Naive thymus-derived CD4-positive, alpha-beta T cell (primary cell): ENCODE data around the gene SURF1. TPM values are rescaled to one million over a fixed set of nuclear protein-coding genes. Genes with fewer than 3 reads are reported as not detected.
"Not testable (repeated sequence)": the region's sequence is repeated elsewhere in the genome, so short reads cannot be mapped to it uniquely, and the experiment has no call there.

Source experiments
- ATAC-seq: fragments of 150-1000 bp; cut with Tn5 transposase; 2 replicates; pipeline ENCODE4 v1.10.0; 2021; ENCODE audit warnings: mild to moderate bottlenecking, moderate library complexity
- CTCF ChIA-PET: fragments of 350-600 bp; sonication (Branson Sonifier 250); formaldehyde crosslinking; loops from one replicate; lab custom pipeline; 2021; ENCODE audit warnings: antibody characterized with exemption; lab: Charles Lee
- POLR2A ChIA-PET: fragments of 350-600 bp; sonication (Branson Sonifier 250); formaldehyde crosslinking; loops from one replicate; lab custom pipeline; 2021; ENCODE audit warnings: antibody characterized with exemption, inconsistent platforms; lab: Charles Lee
- DNase-seq, 9 donors: peaks; one replicate each; pipeline versions ENCODE4 v3.0.0 to v3.0.0-alpha.2; 2020 to 2022; ENCODE audit warnings: mixed read lengths in 1 of 9
- H3K27ac ChIP-seq: one replicate; pipeline ENCODE4 v1.7.0; 2013; ENCODE audit warnings: mild to moderate bottlenecking, low read depth, low read length, moderate library complexity
- H3K27me3 ChIP-seq, 2 donors: one replicate each; pipeline ENCODE4 v1.7.0; 2013; ENCODE audit warnings: low read length in 2 of 2, mild to moderate bottlenecking in 2 of 2, moderate library complexity in 2 of 2; ENCODE audit not compliant: control insufficient read depth in 2 of 2, insufficient read depth in 2 of 2
- H3K36me3 ChIP-seq, 3 experiments: 1 replicate in 2 of 3; 2 replicates in 1 of 3; pipeline ENCODE4 v1.7.0; 2013; ENCODE audit warnings: low read length in 3 of 3, mild to moderate bottlenecking in 3 of 3, moderate library complexity in 1 of 3; ENCODE audit not compliant: insufficient read depth in 3 of 3, control insufficient read depth in 2 of 3
- H3K4me1 ChIP-seq, 2 donors: one replicate each; pipeline ENCODE4 v1.7.0; 2013; ENCODE audit warnings: low read length in 2 of 2, mild to moderate bottlenecking in 2 of 2, moderate library complexity in 1 of 2; ENCODE audit not compliant: control insufficient read depth in 2 of 2, insufficient read depth in 2 of 2
- H3K4me3 ChIP-seq: 2 replicates; pipeline ENCODE4 v1.7.0; 2013; ENCODE audit warnings: mild to moderate bottlenecking, low read length
- H3K9me3 ChIP-seq, 3 experiments: 1 replicate in 2 of 3; 2 replicates in 1 of 3; pipeline ENCODE4 v1.7.0; 2013; ENCODE audit warnings: low read length in 3 of 3; ENCODE audit not compliant: control insufficient read depth in 2 of 3
- H3K27ac Mint-ChIP-seq, 9 donors: one replicate each; pipeline ENCODE4 v1.8.0; 2020 to 2022; ENCODE audit warnings: mixed read lengths in 9 of 9, mild to moderate bottlenecking in 8 of 9, moderate library complexity in 5 of 9, inconsistent platforms in 2 of 9
- H3K27me3 Mint-ChIP-seq, 5 donors: one replicate each; pipeline ENCODE4 v1.8.0; 2021 to 2022; ENCODE audit warnings: mixed read lengths in 5 of 5, mild to moderate bottlenecking in 1 of 5
- H3K36me3 Mint-ChIP-seq, 5 donors: one replicate each; pipeline ENCODE4 v1.8.0; 2020 to 2022; ENCODE audit warnings: mixed read lengths in 5 of 5, mild to moderate bottlenecking in 3 of 5, inconsistent platforms in 1 of 5
- H3K4me1 Mint-ChIP-seq, 7 donors: one replicate each; pipeline ENCODE4 v1.8.0; 2020 to 2022; ENCODE audit warnings: mixed read lengths in 7 of 7, mild to moderate bottlenecking in 3 of 7, inconsistent platforms in 1 of 7
- H3K4me3 Mint-ChIP-seq, 10 donors: one replicate each; pipeline ENCODE4 v1.8.0; 2020 to 2022; ENCODE audit warnings: mild to moderate bottlenecking in 10 of 10, mixed read lengths in 10 of 10, moderate library complexity in 6 of 10, inconsistent platforms in 2 of 10
- H3K9me3 Mint-ChIP-seq, 11 donors: one replicate each; pipeline ENCODE4 v1.8.0; 2020 to 2022; ENCODE audit warnings: mixed read lengths in 11 of 11, mild to moderate bottlenecking in 4 of 11, inconsistent platforms in 1 of 11, moderate library complexity in 1 of 11
- intact Hi-C, 2 donors: fragments of 100-400 bp; cut with micrococcal nuclease; formaldehyde crosslinking; loops; one replicate each; pipeline ENCODE4 v1.15.1; 2023
- polyA plus RNA-seq, 2 donors: library from polyadenylated mRNA; unstranded; fragments of 300-500 nt; fragmentation: Illumina TruSeq; gene quantifications; one replicate each; pipeline ENCODE4 v1.2.3, GENCODE V29; 2021
- total RNA-seq, 6 experiments: library from RNA in 5 of 6; stranded (reverse) in 5 of 6; gene quantifications; 1 replicate in 5 of 6; 2 replicates in 1 of 6; pipeline ENCODE4 v1.2.3 and lab custom pipeline; 2021 to 2026

Gene SURF1
- total and polyA plus RNA-seq, 7 experiments from 2014 or later, result 40.5 to 128 (median 53.3) TPM

GRCh38 chr9:133335924-133336811 is 20.1 kb downstream of the SURF1 start, which contains the start of gene SURF6:
Gene SURF6, minus strand, starts transcription at chr9:133336188. Its CDS starts 56 bp downstream, at chr9:133336132.
- no peaks in the 10 kb centered on the region for H3K27me3 ChIP-seq
- Mint-ChIP-seq H3K27ac (peak within 1 kb of the TSS; percentile 90 to 96 (median 94)), H3K9me3 (no peaks in the 10 kb centered on the region), H3K4me1 (peaks cover 22 to 59% (median 38%) of the 10 kb centered on the region in 7 donors), H3K27me3 (no peaks in the 10 kb centered on the region), H3K36me3 (peaks cover 0 to 34% (median 18%) of the 10 kb centered on the region in 5 donors), H3K4me3 (peak within 1 kb of the TSS; percentile 93 to 98 (median 96))
- ATAC-seq (peak; percentile 98), DNase-seq (peak; percentile 90 to 96 (median 93))
- POLR2A ChIA-PET, result interaction anchor here (0.6 to 1.4 kb wide), 2 partner anchors 21 to 36 kb away, joined by 3 read pairs; no protein-coding TSS in a partner anchor
- H3K4me3 ChIP-seq, result peak within 1 kb of the TSS; percentile 92
- no peaks in the 10 kb centered on the region for H3K9me3 ChIP-seq
- intact Hi-C loops, result loop anchor here (1.0 to 5.0 kb wide), 10 partner anchors 12 to 1095 kb away; partner anchors contain the start of genes MED22 (in 2 of the 2), RPL7A (in 2 of the 2), STKLD1 (in 2 of the 2) and SURF1 (in 2 of the 2)
- CTCF ChIA-PET, result interaction anchor here (0.7 kb wide), 1 partner anchor 38 kb away, joined by 3 read pairs; no protein-coding TSS in a partner anchor
- H3K27ac ChIP-seq, result peak within 1 kb of the TSS; percentile 82
- peaks cover 9 to 53% (median 10%) of the 10 kb centered on the region in 3 experiments for H3K36me3 ChIP-seq
- peaks cover 21 to 31% of the 10 kb centered on the region in 2 donors for H3K4me1 ChIP-seq

- ATAC-seq, H3K9me3 ChIP-seq, H3K27me3 Mint-ChIP-seq, H3K9me3 Mint-ChIP-seq, H3K27me3 ChIP-seq, DNase-seq: not testable (repeated sequence)
- ChIA-PET POLR2A (interaction anchor here (0.7 to 1.8 kb wide), 6 partner anchors 13 to 1883 kb away, joined by 3 to 12 read pairs (median 4); partner anchors contain the start of genes GTF3C5, MED22 and RPL7A), CTCF (interaction anchor here (0.6 kb wide), 1 partner anchor 658 kb away, joined by 5 read pairs; no protein-coding TSS in a partner anchor)
- intact Hi-C loops, result loop anchor here (5.0 kb wide), 3 partner anchors 142 to 303 kb away; partner anchors contain the start of genes GTF3C5 (in 1 of the 2) and SLC2A6 (in 1 of the 2)
- Histone ChIP-seq H3K4me1 (peaks cover 21% of the 10 kb centered on the region in 2 donors), H3K4me3 (peak overlapping the region; percentile 92), H3K27ac (peak overlapping the region; percentile 82), H3K36me3 (peaks cover 9 to 53% (median 10%) of the 10 kb centered on the region in 3 experiments)
- H3K27ac Mint-ChIP-seq, result peak overlapping the region in 7 of 9 donors; percentile 18 to 95 (median 94)
- H3K4me3 Mint-ChIP-seq, result peak overlapping the region; percentile 93 to 98 (median 96)
- peaks cover 0 to 30% (median 17%) of the 10 kb centered on the region in 5 donors for H3K36me3 Mint-ChIP-seq
- H3K4me1 Mint-ChIP-seq, result peaks cover 10 to 51% (median 30%) of the 10 kb centered on the region in 7 donors
Measured at GRCh38 chr9:133334888-133335287, 21.4 kb downstream of the SURF1 start.

- H3K36me3 Mint-ChIP-seq, result peaks cover 0 to 28% (median 10%) of the 10 kb centered on the region in 5 donors
- ATAC-seq (no peak), DNase-seq (no peak)
- POLR2A ChIA-PET, result interaction anchor here (1.3 to 1.9 kb wide), 5 partner anchors 14 to 304 kb away, joined by 4 to 12 read pairs (median 5); partner anchors contain the start of genes GTF3C5, MED22 and RPL7A
- peak overlapping the region in 5 of 10 donors; percentile 32 to 96 (median 79) for H3K4me3 Mint-ChIP-seq
- intact Hi-C loops, result no loop called here
- Histone ChIP-seq H3K4me1 (peaks cover 20 to 21% of the 10 kb centered on the region in 2 donors), H3K36me3 (peaks cover 9 to 48% (median 10%) of the 10 kb centered on the region in 3 experiments), H3K9me3 (no peaks in the 10 kb centered on the region), H3K4me3 (no peak overlapping the region), H3K27ac (peak overlapping the region; percentile 37), H3K27me3 (no peaks in the 10 kb centered on the region)
- H3K27ac Mint-ChIP-seq, result peak overlapping the region in 6 of 9 donors; percentile 4 to 76 (median 24)
- no peaks in the 10 kb centered on the region for H3K9me3 Mint-ChIP-seq
- CTCF ChIA-PET, result no interaction called here
- no peaks in the 10 kb centered on the region for H3K27me3 Mint-ChIP-seq
- peaks cover 4 to 49% (median 27%) of the 10 kb centered on the region in 7 donors for H3K4me1 Mint-ChIP-seq
Measured at GRCh38 chr9:133334161-133334560, 22.1 kb downstream of the SURF1 start.

GRCh38 chr9:133333566-133333965 is 22.7 kb downstream of the SURF1 start:
- Mint-ChIP-seq H3K4me3 (peak overlapping the region in 2 of 10 donors; percentile 32 to 79), H3K9me3 (no peaks in the 10 kb centered on the region), H3K27me3 (no peaks in the 10 kb centered on the region), H3K27ac (peak overlapping the region in 2 of 9 donors; percentile 4 to 25), H3K36me3 (peaks cover 0 to 22% (median 7%) of the 10 kb centered on the region in 5 donors), H3K4me1 (peaks cover 6 to 51% (median 28%) of the 10 kb centered on the region in 7 donors)
- Histone ChIP-seq H3K27me3 (no peaks in the 10 kb centered on the region), H3K27ac (peak overlapping the region; percentile 37), H3K4me3 (no peak overlapping the region), H3K9me3 (no peaks in the 10 kb centered on the region), H3K36me3 (peaks cover 9 to 49% (median 10%) of the 10 kb centered on the region in 3 experiments), H3K4me1 (peaks cover 20 to 21% of the 10 kb centered on the region in 2 donors)
- POLR2A ChIA-PET, result interaction anchor here (0.7 to 1.9 kb wide), 3 partner anchors 10 to 39 kb away, joined by 4 to 5 read pairs (median 4); no protein-coding TSS in a partner anchor
- ATAC-seq (no peak), DNase-seq (no peak)
- intact Hi-C loops, result no loop called here
- CTCF ChIA-PET, result no interaction called here

GRCh38 chr9:133333011-133333410 is 23.3 kb downstream of the SURF1 start:
- Mint-ChIP-seq H3K27ac (no peak overlapping the region), H3K4me1 (peaks cover 8 to 54% (median 31%) of the 10 kb centered on the region in 7 donors), H3K4me3 (peak overlapping the region in 1 of 10 donors; percentile 58), H3K36me3 (peaks cover 0 to 22% (median 7%) of the 10 kb centered on the region in 5 donors), H3K9me3 (no peaks in the 10 kb centered on the region), H3K27me3 (no peaks in the 10 kb centered on the region)
- ATAC-seq (no peak), DNase-seq (no peak)
- POLR2A ChIA-PET, result interaction anchor here (0.7 to 1.9 kb wide), 3 partner anchors 10 to 40 kb away, joined by 4 to 5 read pairs (median 4); no protein-coding TSS in a partner anchor
- Histone ChIP-seq H3K4me1 (peaks cover 20 to 21% of the 10 kb centered on the region in 2 donors), H3K4me3 (no peak overlapping the region), H3K36me3 (peaks cover 9 to 49% (median 10%) of the 10 kb centered on the region in 3 experiments), H3K27me3 (no peaks in the 10 kb centered on the region), H3K9me3 (no peaks in the 10 kb centered on the region), H3K27ac (no peak overlapping the region)
- intact Hi-C loops, result no loop called here
- CTCF ChIA-PET, result no interaction called here

GRCh38 chr9:133332381-133332730 is 23.9 kb downstream of the SURF1 start:
- H3K27me3 Mint-ChIP-seq, result no peaks in the 10 kb centered on the region
- peaks cover 8 to 54% (median 36%) of the 10 kb centered on the region in 7 donors for H3K4me1 Mint-ChIP-seq
- no peak overlapping the region for H3K27ac ChIP-seq
- no peaks in the 10 kb centered on the region for H3K27me3 ChIP-seq
- H3K4me3 Mint-ChIP-seq, result no peak overlapping the region
- peaks cover 20 to 21% of the 10 kb centered on the region in 2 donors for H3K4me1 ChIP-seq
- H3K9me3 ChIP-seq, result no peaks in the 10 kb centered on the region
- CTCF ChIA-PET, result no interaction called here
- no peak overlapping the region for H3K4me3 ChIP-seq
- H3K9me3 Mint-ChIP-seq, result no peaks in the 10 kb centered on the region
- H3K27ac Mint-ChIP-seq, result peak overlapping the region in 2 of 9 donors; percentile 56 to 72
- peaks cover 3 to 22% (median 7%) of the 10 kb centered on the region in 5 donors for H3K36me3 Mint-ChIP-seq
- H3K36me3 ChIP-seq, result peaks cover 9 to 49% (median 10%) of the 10 kb centered on the region in 3 experiments
- no peak for ATAC-seq
- intact Hi-C loops, result no loop called here
- DNase-seq, result no peak
- POLR2A ChIA-PET, result no interaction called here
